HepG2 (cell line): Measurements from ENCODE around the gene LBX2. TPM values are rescaled to one million over a fixed set of nuclear protein-coding genes. Genes with fewer than 3 reads are reported as not detected.

Experiments
- HOXA7 ChIP-seq: sonication (generic); formaldehyde crosslinking; IDR thresholded peaks from 2 replicates; pipeline ENCODE4 v1.8.1; 2022; ENCODE audit warnings: mild to moderate bottlenecking, missing genetic modification reagents, moderate library complexity
- HOXA9 ChIP-seq: sonication (generic); formaldehyde crosslinking; IDR thresholded peaks from 2 replicates; pipeline ENCODE4 v1.8.1; 2022; ENCODE audit warnings: missing genetic modification reagents, mild to moderate bottlenecking, moderate library complexity, borderline replicate concordance
- HOXD1 ChIP-seq: sonication (generic); formaldehyde crosslinking; IDR thresholded peaks from 2 replicates; pipeline ENCODE4 v1.5.0; 2020; ENCODE audit warnings: missing genetic modification reagents
- NAIF1 ChIP-seq: sonication (generic); formaldehyde crosslinking; IDR thresholded peaks from 2 replicates; pipeline ENCODE4 v1.5.0; 2020; ENCODE audit warnings: mild to moderate bottlenecking, missing genetic modification reagents, borderline replicate concordance
- NR2F1 ChIP-seq, 2 experiments: fragments of 450-650 bp in 1 of 2; formaldehyde crosslinking in 1 of 2; IDR thresholded peaks; 2 replicates each; pipeline versions ENCODE4 v1.5.0 to v1.6.1; 2016 to 2020; ENCODE audit warnings: mild to moderate bottlenecking in 1 of 2, missing compliant biosample characterization in 1 of 2, missing genetic modification reagents in 1 of 2, moderate library complexity in 1 of 2
- POLR2G ChIP-seq: fragments of 200-400 bp; formaldehyde crosslinking; IDR thresholded peaks from 2 replicates; pipeline ENCODE4 v1.6.1; 2018; ENCODE audit warnings: mild to moderate bottlenecking, low read depth, low read length, moderate library complexity
- SMARCE1 ChIP-seq: fragments of 450-650 bp; IDR thresholded peaks from 2 replicates; pipeline ENCODE4 v1.6.1; 2017; ENCODE audit warnings: borderline replicate concordance
- SNAI1 ChIP-seq: sonication (generic); formaldehyde crosslinking; IDR thresholded peaks from 2 replicates; pipeline ENCODE4 v1.5.0; 2020; ENCODE audit warnings: mild to moderate bottlenecking, missing genetic modification reagents, borderline replicate concordance
- SNRNP70 ChIP-seq: fragments of 200-400 bp; formaldehyde crosslinking; IDR thresholded peaks from 2 replicates; pipeline ENCODE4 v1.6.1; 2017; ENCODE audit warnings: mild to moderate bottlenecking, low read depth, low read length, moderate library complexity
- UBTF ChIP-seq: sonication (generic); formaldehyde crosslinking; IDR thresholded peaks from 2 replicates; pipeline ENCODE4 v1.4.0; 2020; ENCODE audit warnings: mild to moderate bottlenecking, missing genetic modification reagents
- ZBTB14 ChIP-seq: sonication (generic); formaldehyde crosslinking; IDR thresholded peaks from 2 replicates; pipeline ENCODE4 v1.4.0; 2020; ENCODE audit warnings: missing genetic modification reagents
- ZNF468 ChIP-seq: sonication (generic); formaldehyde crosslinking; IDR thresholded peaks from 2 replicates; pipeline ENCODE4 v1.8.0; 2022; ENCODE audit warnings: mild to moderate bottlenecking, moderate library complexity, missing genetic modification reagents
- ZNF652 ChIP-seq: IDR thresholded peaks from 2 replicates; pipeline ENCODE4 v1.6.1; 2016; ENCODE audit warnings: low read depth, borderline replicate concordance
- ZNF709 ChIP-seq: sonication (generic); formaldehyde crosslinking; IDR thresholded peaks from 2 replicates; pipeline ENCODE4 v1.5.0; 2020; ENCODE audit warnings: mild to moderate bottlenecking, missing genetic modification reagents
- ZNF772 ChIP-seq: sonication (generic); formaldehyde crosslinking; IDR thresholded peaks from 2 replicates; pipeline ENCODE4 v1.5.0; 2020; ENCODE audit warnings: mild to moderate bottlenecking, missing genetic modification reagents
- ZNF781 ChIP-seq: sonication (generic); formaldehyde crosslinking; IDR thresholded peaks from 2 replicates; pipeline ENCODE4 v1.5.1; 2020; ENCODE audit warnings: borderline replicate concordance, mild to moderate bottlenecking, missing genetic modification reagents; ENCODE audit errors: not compliant biosample characterization
- ZNF792 ChIP-seq: IDR thresholded peaks from 2 replicates; pipeline ENCODE4 v1.6.1; 2016
- polyA plus RNA-seq, 8 experiments: library from polyadenylated mRNA; depleted of rRNA in 3 of 8; stranded (reverse) in 7 of 8; unstranded in 1 of 8; fragments of >200 nt; fragmentation: Illumina TruSeq in 4 of 8; extraction: Trizol in 4 of 8; gene quantifications; 2 replicates each; pipeline versions ENCODE4 v1.2.1 to v1.2.3, GENCODE V29; 2011 to 2016; ENCODE audit warnings: low read depth in 4 of 8, missing spikeins in 1 of 8, mixed read lengths in 1 of 8; ENCODE audit not compliant: insufficient read depth in 1 of 8
- total RNA-seq, 5 experiments: library from RNA; depleted of rRNA; stranded (reverse); fragments of >200 nt; fragmentation: Illumina TruSeq; extraction: Trizol; gene quantifications; 2 replicates each; pipeline ENCODE4 v1.2.3, GENCODE V29; 2016; ENCODE audit warnings: low read depth in 1 of 5

LBX2 gene
- total and polyA plus RNA-seq, 2 of the 13 experiments (the other 11 are each of a cell fraction or from before 2014, with no cell fraction given): 6.4 to 8.1 TPM

DNA sequence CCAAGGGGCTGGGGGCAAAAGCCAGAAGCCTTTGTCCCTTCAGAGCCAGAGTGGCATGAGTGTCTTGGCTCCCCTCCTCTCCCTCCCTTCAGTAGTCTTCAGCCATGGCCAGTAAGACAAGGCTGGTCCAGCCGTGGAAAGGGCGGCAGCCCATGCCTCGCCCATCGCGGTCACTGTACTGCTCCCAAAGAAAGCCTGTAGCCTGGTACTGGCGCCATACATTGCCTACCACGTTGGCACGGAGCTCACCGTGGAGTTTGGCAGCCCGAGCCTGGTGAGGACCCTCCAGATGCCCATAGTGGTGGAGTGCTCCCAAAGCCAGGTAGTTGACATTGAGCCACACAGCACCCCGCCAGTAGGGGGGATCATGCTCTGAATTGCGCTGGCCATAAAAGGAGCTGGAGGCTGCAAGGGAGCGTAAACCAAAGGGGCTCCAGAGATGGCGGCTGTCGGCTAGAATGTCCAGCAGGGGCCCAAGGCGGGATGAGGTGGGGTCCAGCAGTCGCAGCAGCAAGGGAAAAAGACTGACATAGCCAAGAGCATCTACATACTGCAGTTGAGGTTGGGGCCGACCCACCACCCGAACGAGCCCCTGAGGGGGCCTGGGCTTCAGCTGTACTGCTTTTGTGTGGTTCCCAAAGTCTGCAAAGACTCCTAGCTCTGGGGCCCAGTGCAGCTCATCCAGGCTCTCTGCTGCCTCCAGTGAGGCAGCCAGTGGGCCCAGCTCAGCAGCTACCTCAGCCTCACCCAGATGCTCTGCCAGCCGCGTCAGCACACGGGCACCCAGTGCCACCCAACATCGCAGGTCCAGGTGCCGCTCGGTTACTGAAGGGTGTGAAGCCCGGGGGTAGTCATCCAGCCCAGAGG lies 38.0 kb downstream of the LBX2 start (continued):
- TF ChIP-seq SNAI1 (CRISPR knock-in tag) (no peak), ZBTB14 (CRISPR knock-in tag) (no peak), POLR2G (0 out of 2 replicates have a peak, but pooled peaks have one; percentile 19), HOXA9 (CRISPR knock-in tag) (no peak), ZNF772 (no peak), SMARCE1 (no peak), NR2F1 (CRISPR knock-in tag; IDR thresholded peaks at IDR 0.05) (no peak), ZNF781 (CRISPR knock-in tag) (no peak), ZNF709 (no peak), HOXA7 (CRISPR knock-in tag) (no peak), UBTF (CRISPR knock-in tag) (no peak; the same call in 1 of the 2 replicates), ZNF792 (CRISPR knock-in tag) (no peak), ZNF468 (CRISPR knock-in tag) (0 out of 2 replicates have a peak, but pooled peaks have one; percentile 59), NAIF1 (CRISPR knock-in tag) (no peak), ZNF652 (CRISPR knock-in tag) (no peak), SNRNP70 (no peak), HOXD1 (CRISPR knock-in tag) (no peak)
